ENCODE results near the gene CRAMP1. TPM values are rescaled to one million over a fixed set of nuclear protein-coding genes. Genes with fewer than 3 reads are reported as not detected.

Gene CRAMP1
- total RNA-seq, 4 donors from 2014 or later, result 7.6 to 11.7 (median 9.8) TPM

DNA sequence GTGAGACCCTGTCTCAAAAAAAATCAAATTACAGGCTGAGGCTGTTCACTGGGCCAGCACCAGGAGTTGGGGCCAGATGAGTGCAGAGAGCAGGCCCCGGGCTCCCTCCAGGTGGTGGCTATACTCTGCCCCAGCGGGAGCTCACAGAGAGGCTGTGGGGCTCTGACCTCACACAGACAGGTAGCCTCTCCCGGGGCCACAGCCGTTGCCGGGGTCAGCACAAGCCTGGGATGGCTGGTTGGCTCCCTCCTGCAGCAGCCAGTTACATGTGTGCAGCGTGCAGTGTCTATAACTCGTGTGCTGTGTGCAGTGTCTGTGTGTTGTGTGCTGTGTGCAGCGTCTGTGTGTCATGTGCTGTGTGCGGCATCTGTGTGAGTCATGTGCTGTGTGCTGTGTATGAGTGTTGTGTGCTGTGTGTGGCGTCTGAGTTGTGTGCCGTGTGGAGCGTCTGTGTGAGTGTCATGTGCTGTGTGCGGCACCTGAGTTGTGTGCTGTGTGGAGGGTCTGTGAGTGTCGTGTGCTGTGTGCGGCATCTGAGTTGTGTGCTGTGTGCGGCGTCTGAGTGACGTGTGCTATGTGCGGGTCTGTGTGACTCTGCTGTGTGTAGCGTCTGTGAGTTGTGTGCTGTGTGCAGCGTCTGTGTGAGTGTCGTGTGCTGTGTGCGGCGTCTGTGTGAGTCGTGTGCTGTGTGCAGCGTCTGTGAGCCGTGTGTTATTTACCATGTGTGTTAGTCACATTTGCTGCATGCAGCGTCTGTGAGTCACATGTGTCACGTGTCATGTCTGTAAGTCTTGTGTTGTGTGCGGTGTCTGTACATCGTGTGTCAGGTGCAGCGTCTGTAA is 114.7 kb downstream of the CRAMP1 start:
- TF ChIP-seq CTCF (IDR thresholded peaks at IDR 0.05), result no peak
- no peak for DNase-seq (ENCODE audit: low spot score)
- ATAC-seq (ENCODE audit: low FRiP score), result no peak

Other genes starting within 250 kb of the CRAMP1 start
- 10 to 100 TPM in 3 of 4 donors, 1 to 10 TPM in 1; 8.6 to 36.9 (median 14.2) TPM for gene UNKL, start 197.7 kb upstream of the CRAMP1 start, total RNA-seq
- gene UQCC4, start 191.6 kb upstream of the CRAMP1 start, total RNA-seq, result 10 to 100 TPM; 11.9 to 24.1 (median 14.4) TPM
- 1 to 10 TPM in 1 of 4 donors, not detected in 3; 1.9 TPM for gene PERCC1, start 181.3 kb upstream of the CRAMP1 start, total RNA-seq
- 1 to 10 TPM in 1 of 4 donors, under 1 TPM in 3; 0.19 to 5.7 (median 0.37) TPM for gene CCDC154, start 167.8 kb upstream of the CRAMP1 start, total RNA-seq
- gene CLCN7, start 137.3 kb upstream of the CRAMP1 start, total RNA-seq, result 10 to 100 TPM; 42.6 to 62.3 (median 52.2) TPM
- gene PTX4, start 123.4 kb upstream of the CRAMP1 start, total RNA-seq, result not detected
- gene TELO2, start 119.0 kb upstream of the CRAMP1 start, total RNA-seq, result 10 to 100 TPM; 12.7 to 38.5 (median 22.2) TPM
- gene TMEM204, start 78.7 kb upstream of the CRAMP1 start, total RNA-seq, result 100 to 1,000 TPM in 1 of 4 donors, 10 to 100 TPM in 3; 21.4 to 141 (median 41.7) TPM
- 10 to 100 TPM; 13.6 to 21.0 (median 19.6) TPM for gene IFT140, start 288 bp upstream of the CRAMP1 start, total RNA-seq
- 10 to 100 TPM; 22.7 to 28.5 (median 23.8) TPM for gene JPT2, start 65.9 kb downstream of the CRAMP1 start, total RNA-seq
- gene MAPK8IP3, start 93.8 kb downstream of the CRAMP1 start, total RNA-seq, result 10 to 100 TPM; 27.3 to 73.3 (median 51.6) TPM
- 10 to 100 TPM; 51.4 to 83.2 (median 69.6) TPM for gene NME3, start 159.2 kb downstream of the CRAMP1 start, total RNA-seq
- 10 to 100 TPM in 1 of 4 donors, 1 to 10 TPM in 3; 5.9 to 16.2 (median 7.1) TPM for gene EME2, start 160.4 kb downstream of the CRAMP1 start, total RNA-seq
- 10 to 100 TPM; 56.8 to 84.2 (median 78.6) TPM for gene MRPS34, start 160.8 kb downstream of the CRAMP1 start, total RNA-seq
- gene SPSB3, start 170.2 kb downstream of the CRAMP1 start, total RNA-seq, result 10 to 100 TPM; 39.5 to 88.1 (median 50.7) TPM
- 10 to 100 TPM; 49.2 to 85.9 (median 60.2) TPM for gene NUBP2, start 170.6 kb downstream of the CRAMP1 start, total RNA-seq
- gene IGFALS, start 181.3 kb downstream of the CRAMP1 start, total RNA-seq, result under 1 TPM in 2 of 4 donors, not detected in 2; 0.19 to 0.50 TPM
- gene HAGH, start 214.5 kb downstream of the CRAMP1 start, total RNA-seq, result 100 to 1,000 TPM in 1 of 4 donors, 10 to 100 TPM in 3; 69.8 to 130 (median 81.5) TPM
- gene FAHD1, start 214.8 kb downstream of the CRAMP1 start, total RNA-seq, result 10 to 100 TPM; 32.3 to 46.3 (median 34.1) TPM

Data from omental fat pad (tissue), 4 donors.